Left cardiac atrium (tissue), 4 donors: ENCODE data around the gene STAT3. TPM values are rescaled to one million over a fixed set of nuclear protein-coding genes. Genes with fewer than 3 reads are reported as not detected.
"Not testable (repeated sequence)": the region's sequence is repeated elsewhere in the genome, so short reads cannot be mapped to it uniquely, and the experiment has no call there.

Experiments used
- ATAC-seq, 2 donors: fragments of 200-7000 bp; cut with Tn5 transposase; one replicate each; pipeline ENCODE4 v1.9.1; 2020; ENCODE audit warnings: mild to moderate bottlenecking in 2 of 2, moderate library complexity in 2 of 2
- DNase-seq: peaks from one replicate; pipeline ENCODE4 v3.0.0-alpha.2; 2020
- intact Hi-C, 2 donors: fragments of 100-400 bp; cut with DNase I; formaldehyde crosslinking; loops; one replicate each; pipeline versions ENCODE4 v1.14.1 to v1.15.1; 2022 to 2023
- total RNA-seq, 2 donors: library from RNA; stranded (reverse); fragmentation: NEBNext Ultra II Directional; extraction: Animal tissue kit (Norgen Biotek cat#: 25700); gene quantifications; one replicate each; pipeline ENCODE4 v1.2.1, GENCODE V29; 2021
- donor health status: DM: no; HTN: yes; CAD: no.
- donor health status: DM: no; HTN: yes; CAD: no; lungs with severe emphysema.
- donor health status: DM: yes; HTN: yes; CAD: no.
- donor health status: Dilated cardiomyopathy.

The STAT3 gene
- total RNA-seq, 2 donors from 2014 or later = 106 to 241 TPM

DNA sequence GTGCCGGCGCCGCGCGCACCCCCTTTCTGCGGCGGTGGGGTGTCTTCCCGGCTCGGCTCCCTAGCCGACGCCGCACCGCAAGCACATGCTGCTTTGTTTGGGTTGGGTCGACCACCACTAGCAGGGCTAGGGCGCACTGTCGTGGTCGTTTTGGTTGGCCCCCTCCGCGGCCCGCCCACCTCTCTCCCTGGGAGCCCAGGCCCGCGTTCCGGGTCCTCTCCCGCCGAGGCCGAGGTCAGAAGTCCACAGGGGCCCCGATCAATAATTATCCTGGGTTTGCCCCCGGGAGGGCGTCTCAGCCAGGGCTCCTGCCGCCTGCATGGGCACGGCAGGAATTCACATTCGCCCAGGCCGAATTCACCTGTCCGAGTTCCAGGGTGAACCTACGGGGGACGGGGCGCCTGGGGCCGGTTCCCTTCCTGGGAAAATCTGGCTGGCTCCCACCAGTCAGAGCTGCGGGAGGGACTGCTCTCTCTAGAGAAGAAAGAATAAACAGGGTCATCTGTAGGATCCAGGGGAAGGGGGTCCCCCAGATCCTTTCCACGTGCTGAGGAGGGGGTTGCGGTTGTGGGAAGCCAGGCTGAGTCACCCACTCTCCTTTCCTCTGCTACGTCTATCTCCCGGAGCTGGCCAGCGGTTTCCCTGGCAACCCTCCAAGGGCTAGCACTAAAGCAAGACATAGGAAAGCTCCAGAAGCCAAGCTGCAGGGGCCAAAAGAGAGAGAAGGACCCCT, 111.5 kb downstream of the STAT3 start:
- DNase-seq = peak; percentile 88
- ATAC-seq = peak; percentile 38 to 79
- intact Hi-C loops = no loop called here

DNA sequence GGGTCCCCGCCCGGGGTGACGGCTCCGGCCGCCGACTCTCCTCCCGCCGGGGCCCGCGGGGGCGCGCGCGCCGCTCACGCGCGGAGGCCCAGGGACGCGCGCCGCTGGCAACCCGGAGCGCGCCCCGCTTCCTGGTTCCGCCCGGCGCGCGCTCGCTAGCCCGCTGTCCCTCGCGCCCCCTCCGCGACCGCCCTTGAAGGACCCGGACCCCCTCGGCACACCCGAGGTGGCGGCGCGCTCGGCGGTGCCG, 112.0 kb downstream of the STAT3 start, which contains the start of gene STAT5B:
Gene STAT5B (minus strand): TSS at position 33 of the 250 bp plus-strand sequence. CDS start 44,264 bp downstream, outside the sequence.
- intact Hi-C loops = no loop called here
- peak; percentile 89 to 93 for ATAC-seq
- peak; percentile 79 for DNase-seq

DNA sequence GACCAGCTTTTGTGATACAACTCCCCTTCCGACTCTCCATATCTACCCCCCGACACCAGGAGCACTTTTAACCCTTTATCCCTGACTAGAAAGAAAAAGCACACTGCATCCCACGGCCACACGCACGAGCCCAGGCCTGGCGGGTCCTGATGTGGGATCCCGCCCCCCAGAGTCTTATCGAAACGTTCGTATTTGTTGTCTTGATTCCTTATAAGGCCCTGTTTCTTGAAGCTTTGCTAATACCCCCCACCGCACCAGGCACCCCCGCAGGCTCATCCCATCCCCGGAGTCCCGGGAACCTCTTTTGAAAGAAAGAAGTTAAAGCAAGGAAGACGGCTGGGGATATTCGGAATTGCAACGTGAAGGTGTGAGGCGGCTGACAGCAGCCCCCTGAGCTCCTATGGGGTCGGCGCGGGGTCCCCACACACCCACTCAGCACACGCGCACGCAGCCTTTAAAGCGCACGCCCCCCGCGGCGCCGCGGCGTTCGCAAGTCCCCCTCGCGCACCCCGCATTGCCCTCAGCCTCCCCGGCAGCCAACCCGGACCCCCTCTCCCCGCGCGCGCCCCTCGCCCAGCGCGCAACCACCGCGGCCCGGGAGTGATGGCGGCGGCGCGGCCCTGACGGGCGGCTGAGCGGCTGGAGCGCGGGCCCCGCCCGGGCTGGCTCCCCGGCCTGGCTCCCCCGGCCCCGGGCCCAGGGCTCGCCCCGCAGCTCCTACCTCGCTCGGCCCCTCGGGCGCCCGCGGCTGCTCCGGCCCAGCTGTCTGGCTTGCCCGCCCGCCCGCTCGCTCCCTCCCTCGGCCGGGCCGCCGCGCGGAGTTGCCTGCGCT, 112.5 kb downstream of the STAT3 start:
- intact Hi-C loops = no loop called here
- ATAC-seq (peak; percentile 51 to 67), DNase-seq (no peak)

DNA sequence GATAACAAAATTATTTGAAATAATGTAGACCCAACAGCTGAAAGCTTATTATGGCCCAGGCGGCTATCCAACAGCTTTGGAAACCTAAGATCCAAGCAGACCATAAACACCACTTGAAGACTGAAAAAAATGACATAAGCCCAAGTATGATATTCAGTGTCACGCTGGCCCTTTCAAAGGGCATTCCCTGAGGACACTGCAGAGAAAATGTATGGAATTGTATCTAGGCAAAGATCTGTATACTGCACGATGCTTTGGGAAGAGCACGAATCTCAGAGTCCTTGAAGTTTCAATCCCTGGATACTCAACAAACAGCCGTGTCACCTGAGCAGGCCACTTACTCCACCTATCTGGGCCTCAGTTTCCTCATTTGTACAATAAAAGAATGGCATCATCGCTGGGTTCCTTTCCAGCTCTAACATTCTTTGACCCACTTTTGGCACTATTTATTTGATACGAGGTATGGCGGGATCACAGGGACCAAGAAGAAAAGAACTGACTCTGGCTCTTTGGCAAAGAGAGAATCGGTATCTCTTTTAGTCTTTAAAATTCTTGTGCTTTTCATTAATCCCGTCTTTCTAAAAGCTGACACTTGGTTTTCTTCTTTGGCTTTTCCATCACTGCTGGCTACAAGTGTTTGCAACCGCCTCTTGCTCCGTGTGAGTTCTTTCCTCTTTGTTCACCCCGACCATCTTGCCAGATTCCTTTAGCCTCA, 113.3 kb downstream of the STAT3 start:
- intact Hi-C loops = no loop called here
- DNase-seq = no peak
- peak; percentile 2 for ATAC-seq

DNA sequence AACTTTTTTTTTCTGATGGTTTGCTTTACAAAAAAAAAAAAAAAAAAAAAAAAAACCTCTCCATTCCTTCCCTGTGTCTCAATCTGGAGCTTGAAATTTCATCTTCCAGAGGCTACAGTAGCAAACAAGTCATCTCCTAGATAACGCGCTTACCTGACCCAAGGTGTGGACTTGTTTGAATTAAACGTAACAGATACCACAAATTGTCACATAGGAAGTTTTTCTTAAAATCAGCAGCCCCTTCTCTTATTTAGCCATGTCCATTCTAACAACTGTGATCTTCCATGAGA, 114.0 kb downstream of the STAT3 start:
- no peak for ATAC-seq
- intact Hi-C loops = no loop called here

DNA sequence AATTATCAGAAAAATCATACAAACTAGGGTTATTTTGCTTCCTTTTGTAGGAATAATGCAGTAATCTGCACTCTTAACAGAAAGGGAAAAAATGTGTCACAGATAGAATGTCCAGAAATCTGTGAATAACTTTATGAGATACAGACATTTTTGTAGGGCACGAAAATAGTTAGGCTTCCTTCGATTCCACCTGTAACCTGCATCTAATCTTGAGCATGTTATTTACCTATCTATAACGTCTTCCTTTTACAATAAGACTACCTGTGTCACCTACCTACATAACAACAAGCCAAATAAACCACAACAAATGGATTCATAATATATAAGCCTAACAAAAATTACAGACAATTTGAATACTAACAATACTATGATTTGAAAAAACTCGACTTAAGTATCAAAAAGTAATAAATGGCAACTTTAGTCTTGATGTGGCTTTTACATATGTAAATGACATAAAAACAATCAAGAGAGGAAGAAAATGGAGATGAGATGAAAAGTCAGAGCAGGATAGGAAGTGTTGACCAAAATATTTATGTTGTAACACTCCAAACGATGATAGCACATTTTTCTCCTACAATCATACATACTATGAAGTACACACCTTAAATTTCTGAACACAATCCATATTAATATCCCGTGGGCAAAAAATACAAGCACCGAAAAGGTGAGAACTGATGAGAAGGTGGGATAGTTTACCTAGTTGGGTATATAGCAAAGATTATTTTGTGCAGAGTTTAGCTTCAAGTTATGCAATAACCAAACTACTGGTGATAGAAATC, 114.6 kb downstream of the STAT3 start:
- ATAC-seq = no peak
- intact Hi-C loops = no loop called here
- no peak for DNase-seq

More for the DNA sequence above, 114.0 kb downstream of the STAT3 start:
- DNase-seq = no peak

DNA sequence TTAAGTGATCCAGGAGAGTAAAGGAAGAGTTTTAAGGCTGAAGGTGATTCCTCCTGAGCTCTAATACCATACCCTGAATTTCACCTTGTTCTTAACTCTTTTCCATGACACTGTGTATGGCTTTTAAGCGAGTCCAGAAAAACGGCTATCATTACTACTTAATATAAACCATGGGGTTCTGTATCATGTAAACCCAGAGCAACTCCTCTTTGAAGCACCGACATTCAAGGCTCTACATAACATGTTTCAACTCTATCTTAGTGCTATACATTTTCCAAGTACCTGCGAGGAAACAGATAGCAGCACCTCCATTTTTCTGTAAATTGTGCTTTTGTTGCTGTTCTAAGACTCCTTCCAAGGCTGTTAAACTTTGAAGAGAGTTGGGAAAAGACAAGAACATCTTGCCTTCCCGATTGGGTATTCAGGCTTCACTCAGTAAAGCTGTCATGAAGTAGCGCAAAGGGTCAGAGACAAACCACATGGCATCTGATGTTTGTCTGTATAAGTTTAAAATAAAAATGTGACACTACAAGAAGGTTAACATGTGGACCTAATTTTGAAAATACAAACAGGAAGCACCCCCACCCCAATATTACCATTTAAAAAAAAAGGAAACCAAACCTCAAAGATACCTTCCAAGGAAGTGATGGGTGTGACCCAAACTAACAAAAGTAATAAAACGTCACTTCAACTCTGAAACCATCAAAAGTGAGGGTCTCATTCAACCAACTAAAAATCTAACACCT, 115.9 kb downstream of the STAT3 start:
- intact Hi-C loops = no loop called here

DNA sequence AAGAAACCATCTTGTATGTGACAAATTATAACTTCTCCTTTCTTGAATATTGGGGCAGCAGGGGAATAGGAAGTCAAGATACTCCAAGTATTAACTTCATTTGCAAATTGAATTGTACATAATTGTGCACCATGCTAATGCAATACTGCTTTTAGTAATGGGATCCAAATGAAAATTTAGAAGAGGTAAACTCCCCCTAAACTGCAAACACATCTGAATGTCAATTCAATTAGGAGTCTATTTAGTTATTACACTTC, 116.5 kb downstream of the STAT3 start:
- ATAC-seq (no peak), DNase-seq (no peak)
- intact Hi-C loops = no loop called here

More for the DNA sequence above, 115.9 kb downstream of the STAT3 start:
- no peak for DNase-seq
- no peak for ATAC-seq

DNA sequence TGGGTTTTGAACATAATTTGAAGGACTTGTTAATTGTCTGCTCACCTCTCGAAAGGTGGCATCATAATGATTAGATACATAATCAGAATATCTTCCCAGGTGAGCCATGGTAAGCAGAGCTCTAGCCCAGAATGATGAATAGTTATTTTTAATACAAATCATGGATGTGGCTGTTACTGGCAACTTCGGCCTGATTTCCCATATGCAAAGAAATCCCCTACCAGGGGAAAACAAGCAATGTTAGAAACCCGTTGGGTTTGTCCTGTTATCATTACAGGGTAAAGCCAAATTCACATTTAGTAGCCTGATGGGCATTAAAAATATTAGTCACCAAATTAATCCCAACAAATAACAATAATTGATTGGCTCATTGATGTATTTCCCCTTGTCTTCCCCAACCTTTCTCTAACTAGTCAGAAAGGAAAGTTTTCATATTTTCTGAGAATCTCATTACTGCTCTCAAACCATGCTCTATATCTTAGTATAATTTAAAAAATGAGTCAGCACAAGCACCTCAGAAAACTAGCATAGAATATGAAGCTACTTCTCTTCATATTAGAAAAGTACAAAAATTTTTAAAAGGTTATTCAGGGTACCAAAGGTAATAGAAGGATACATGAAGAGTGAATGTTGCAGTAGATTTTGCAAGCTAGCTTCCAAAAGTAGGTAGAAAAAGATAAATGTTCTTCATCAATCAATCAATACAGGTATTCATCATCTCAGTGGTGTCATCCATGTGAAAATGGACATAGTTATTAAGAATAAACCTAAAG, 117.0 kb downstream of the STAT3 start:
- intact Hi-C loops = no loop called here
- ATAC-seq (no peak), DNase-seq (no peak)

DNA sequence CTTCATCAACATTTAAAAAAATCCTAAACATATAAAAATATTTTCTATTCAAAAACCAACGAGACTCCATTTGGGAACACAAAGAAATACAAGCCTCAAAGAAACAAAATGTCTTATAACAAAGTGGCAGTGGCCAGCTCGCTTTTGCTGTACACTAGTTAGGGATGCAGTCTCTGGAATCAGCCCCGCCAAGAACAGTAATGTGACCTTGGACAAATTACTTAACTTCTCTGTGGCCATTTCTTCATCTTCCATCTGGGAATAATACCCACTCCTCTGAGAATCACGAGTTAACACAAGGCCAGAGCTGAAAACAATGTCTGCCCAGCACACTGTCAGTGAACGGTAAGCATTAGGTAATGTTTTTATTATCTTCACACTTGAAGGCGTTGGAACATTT, 117.6 kb downstream of the STAT3 start:
- DNase-seq = no peak
- ATAC-seq = peak in 1 of 2 donors; percentile 28
- intact Hi-C loops = no loop called here

DNA sequence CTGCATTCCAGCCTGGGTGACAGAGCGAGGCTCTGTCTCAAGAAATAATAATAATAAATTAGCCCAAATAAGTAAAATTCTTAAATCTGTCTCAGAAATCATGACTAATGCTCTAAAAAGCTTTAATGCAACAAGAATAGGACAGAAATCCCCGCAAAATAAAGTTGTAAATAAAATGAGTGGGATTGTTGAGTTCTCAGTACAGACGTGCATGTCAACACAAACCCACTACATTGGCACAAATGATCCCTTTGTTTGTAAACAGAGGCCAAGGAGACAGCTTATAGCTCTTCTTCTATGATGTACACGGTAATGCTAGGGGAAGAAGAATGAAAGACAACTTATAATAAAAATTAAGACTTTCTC, 118.1 kb downstream of the STAT3 start:
- intact Hi-C loops = no loop called here
- ATAC-seq (no peak), DNase-seq (no peak)

DNA sequence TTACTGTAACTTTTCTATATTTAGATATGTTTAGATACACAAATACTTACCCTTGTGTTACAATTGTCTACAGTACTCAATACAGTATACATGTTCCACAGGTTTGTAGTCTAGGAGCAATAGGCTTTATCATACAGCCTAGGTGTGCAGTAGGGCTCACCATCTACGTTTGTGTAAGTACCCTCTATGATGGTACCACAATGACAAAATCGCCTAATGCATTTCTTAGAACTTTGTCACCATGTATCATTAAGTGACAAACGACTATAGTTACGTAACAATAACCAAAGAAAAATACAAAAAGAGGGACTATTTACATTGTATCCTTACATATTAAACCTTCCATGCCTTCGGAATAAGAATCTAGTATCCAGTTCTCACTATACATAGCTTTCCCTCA, 120.0 kb downstream of the STAT3 start:
- ATAC-seq = no peak
- intact Hi-C loops = no loop called here

DNA sequence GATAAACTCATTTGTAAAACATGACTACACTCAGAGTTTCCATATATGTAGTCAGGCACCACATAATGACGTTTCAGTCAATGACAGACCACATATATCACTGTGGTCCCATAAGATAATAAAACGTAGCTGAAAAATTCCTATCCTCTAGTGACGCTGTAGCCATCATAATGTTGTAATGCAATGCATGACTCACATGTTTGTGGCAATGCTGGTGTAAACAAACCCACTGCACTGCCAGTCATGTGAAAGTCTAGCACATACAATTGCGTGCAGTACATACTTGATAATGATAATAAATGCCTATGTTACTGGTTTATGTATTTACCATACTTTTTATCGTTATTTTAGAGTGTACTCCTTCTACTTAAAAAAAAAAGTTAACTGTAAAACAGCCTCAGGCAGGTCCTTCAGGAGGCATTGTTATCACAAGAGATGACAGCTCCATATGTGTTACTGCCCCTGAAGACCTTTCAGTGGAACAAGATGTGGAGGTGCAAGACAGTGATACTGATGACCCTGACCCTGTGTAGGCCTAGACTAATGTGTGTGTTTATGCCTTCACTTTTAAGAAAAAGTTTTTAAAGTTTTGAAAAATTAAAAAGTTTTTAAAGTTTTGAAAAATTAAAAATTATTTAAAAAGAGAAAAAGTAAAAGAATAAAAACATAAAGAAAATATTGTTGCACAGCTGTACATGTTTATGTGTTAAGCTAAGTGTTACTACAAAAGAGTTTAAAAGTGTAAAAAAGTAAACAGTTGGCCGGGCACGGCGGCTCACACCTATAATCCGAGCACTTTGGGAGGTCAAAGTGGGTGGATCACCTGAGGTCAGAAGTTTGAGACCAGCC, 121.1 kb downstream of the STAT3 start:
- peak in 1 of 2 donors; percentile 41 for ATAC-seq
- intact Hi-C loops = no loop called here

More for the DNA sequence above, 120.0 kb downstream of the STAT3 start:
- no peak for DNase-seq

DNA sequence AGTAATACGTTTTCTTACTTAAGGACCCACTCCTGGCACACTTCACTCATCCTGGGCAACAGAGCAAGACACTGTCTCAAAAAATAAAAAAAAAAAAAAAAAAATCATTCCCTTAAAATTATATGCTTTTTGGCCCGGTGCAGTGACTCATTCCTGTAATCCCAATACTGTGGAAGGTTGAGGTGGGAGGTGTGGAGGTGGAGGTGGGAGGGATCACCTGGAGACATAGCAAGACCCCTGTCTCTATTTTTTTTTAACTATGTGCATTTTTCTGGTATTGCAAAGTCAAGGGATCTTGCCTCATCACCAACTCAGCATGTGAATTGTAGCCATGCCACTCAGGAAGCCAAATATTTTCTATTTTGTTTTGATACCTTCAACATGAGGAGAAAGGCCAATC, 121.8 kb downstream of the STAT3 start:
- DNase-seq (no peak), ATAC-seq (no peak)
- intact Hi-C loops = no loop called here

More for the DNA sequence above, 121.1 kb downstream of the STAT3 start:
- DNase-seq = no peak

DNA sequence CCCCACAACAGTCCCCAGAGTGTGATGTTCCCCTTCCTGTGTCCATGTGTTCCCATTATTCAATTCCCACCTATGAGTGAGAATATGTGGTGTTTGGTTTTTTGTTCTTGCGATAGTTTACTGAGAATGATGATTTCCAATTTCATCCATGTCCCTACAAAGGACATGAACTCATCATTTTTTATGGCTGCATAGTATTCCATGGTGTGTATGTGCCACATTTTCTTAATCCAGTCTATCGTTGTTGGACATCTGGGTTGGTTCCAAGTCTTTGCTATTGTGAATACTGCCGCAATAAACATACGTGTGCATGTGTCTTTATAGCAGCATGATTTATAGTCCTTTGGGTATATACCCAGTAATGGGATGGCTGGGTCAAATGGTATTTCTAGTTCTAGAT, 123.9 kb downstream of the STAT3 start:
- DNase-seq, intact Hi-C loops, ATAC-seq: not testable (repeated sequence)
